ENCODE data around the gene OR6C75. TPM values are rescaled to one million over a fixed set of nuclear protein-coding genes. Genes with fewer than 3 reads are reported as not detected.
"Not testable (repeated sequence)": the region's sequence is repeated elsewhere in the genome, so short reads cannot be mapped to it uniquely, and the experiment has no call there.

OR6C75 gene
- not detected in 2 replicates for total RNA-seq (2014; rRNA removed; shearing (Covaris generic))

DNA sequence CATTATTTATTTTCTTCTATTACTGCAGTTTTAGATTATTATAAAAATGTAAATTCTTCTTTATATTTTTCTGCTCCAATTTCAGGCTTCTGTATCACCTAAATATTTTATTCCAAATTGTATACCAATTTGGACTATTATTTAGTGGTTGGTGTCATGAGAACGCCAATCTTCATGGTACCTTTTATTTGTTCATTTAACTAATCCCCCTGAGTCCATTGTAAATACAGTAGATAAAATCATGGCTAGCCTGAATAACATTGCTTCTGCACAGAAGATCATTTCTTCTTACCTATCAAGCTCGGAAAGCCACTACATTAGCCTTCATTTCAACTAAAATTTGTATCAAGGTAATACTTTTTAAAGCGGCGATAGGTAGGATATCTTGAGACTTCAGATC lies at the start of gene OR6C75:
OR6C75 (plus strand) TSS at position 301 of the 400 bp plus-strand sequence. CDS start 2,136 bp downstream, outside the sequence.
- no peak for DNase-seq (ENCODE audit: low spot score)

DNA sequence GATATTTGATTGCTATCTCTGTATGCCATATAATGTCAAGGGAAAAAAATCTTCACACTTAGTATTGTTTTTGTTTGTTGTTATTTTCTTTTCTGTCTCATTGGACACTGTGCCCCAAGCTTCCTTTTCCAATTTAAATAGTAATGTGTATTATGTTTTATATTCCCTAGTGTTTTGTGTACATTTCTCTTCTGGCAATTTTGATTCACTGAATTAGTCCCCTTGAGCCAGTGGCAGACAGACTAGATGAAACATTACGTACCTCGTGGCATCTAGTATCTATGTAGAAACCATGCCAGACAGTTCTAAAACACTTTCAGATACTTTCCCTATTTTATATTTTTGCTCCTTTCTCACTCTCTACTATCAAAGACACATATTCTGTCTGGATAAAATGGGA lies 48.7 kb upstream of the OR6C75 start, which contains the start of gene OR6C1:
OR6C1 (plus strand) TSS at position 301 of the 400 bp plus-strand sequence. CDS start 6,257 bp downstream, outside the sequence.
- DNase-seq (ENCODE audit: low spot score) = no peak

DNA sequence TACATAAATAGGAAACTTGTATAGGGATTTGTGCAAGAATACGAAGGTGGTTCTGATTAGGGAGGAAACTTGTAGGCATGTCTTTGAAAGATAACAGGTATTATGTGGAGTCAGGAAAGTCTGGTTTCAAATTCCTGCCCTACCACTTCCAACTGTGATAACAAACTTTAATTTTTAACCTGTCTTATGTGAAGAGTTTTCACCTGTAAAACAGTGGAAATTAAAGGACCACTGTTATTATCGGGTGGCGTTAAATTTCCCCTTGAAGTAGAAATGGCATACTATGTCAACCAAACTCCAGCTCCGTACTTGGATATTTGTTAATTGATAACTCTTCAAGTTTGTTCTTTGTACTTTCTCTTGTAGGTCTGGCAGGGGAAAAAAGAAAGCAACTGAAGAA lies 42.6 kb upstream of the OR6C75 start:
- DNase-seq (ENCODE audit: low spot score) = no peak

DNA sequence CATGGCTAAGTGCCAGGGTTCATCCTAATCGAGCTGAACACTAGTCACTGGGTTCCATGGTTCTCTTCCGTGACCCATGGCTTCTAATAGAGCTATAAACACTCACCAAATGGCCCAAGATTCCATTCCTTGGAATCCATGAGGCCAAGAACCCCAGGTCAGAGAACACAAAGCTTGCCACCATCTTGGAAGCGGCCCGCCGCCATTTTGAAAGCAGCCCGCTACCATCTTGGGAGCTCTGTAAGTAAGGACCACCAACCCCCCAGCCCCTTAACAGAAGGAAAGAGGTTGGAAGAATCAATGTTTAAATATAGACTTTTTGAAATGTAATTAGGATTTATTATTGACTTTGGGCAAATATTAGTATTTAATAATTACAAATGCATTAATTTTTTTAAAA lies 37.0 kb upstream of the OR6C75 start:
- not testable (repeated sequence) for DNase-seq (ENCODE audit: low spot score)

DNA sequence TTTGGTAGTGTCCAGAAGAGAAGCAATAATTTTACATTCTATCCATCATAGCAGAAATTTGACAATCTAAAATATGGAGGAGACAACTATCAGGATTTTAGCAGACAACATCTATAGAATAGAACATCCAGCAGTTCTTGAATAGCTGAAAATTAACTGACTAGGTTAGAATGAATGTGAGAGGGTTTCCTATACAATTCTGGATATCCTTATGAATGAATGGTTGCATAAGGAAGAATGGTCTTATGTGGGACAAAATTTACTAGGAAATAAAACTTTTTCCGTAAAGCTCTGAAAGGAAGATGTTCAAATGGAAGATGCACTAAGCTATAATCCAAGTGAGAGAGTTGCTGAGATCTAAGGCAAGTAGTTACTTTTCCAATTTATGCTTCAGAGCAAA lies 32.3 kb upstream of the OR6C75 start, which contains the start of gene OR6C3:
OR6C3 (plus strand) TSS at position 301 of the 400 bp plus-strand sequence. CDS start 955 bp downstream, outside the sequence.
- DNase-seq (ENCODE audit: low spot score) = no peak

DNA sequence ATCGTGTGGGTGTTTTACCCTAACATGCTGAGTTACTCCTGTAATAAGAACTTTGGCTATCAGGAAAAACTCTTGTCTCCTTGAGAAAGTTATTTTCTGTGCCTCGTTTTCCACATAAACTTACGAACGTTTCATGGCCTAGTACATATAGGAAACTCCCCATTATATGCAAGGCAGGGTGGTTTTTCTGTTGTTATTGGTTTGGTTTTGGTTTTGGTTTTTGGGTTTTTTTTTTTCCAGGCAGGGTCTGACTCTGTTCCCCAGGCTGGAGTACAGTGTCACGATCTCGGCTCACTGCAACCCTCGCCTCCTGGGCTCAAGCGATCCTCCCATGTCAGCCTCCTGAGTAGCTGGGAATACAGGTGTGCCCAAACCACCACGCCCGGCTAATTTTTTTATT lies 26.8 kb upstream of the OR6C75 start:
- DNase-seq (ENCODE audit: low spot score) = no peak

DNA sequence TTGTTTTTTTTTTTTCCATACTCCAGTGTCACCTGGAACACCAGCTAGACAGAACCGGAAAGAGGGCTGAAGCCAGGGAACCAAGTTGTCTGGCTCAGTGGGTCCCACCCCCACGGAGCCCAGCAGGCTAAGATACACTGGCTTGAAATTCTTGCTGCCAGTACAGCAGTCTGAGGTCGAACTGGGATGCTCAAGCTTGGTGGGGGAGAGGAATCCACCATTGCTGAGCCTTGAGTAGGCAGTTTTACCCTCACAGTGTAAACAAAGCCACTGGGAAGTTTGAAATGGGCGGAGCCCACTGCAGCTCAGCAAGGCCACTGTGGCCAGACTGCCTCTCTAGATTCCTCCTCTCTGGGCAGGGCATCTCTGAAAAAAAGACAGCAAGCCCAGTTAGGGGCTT lies 7.4 kb upstream of the OR6C75 start:
- not testable (repeated sequence) for DNase-seq (ENCODE audit: low spot score)

DNA sequence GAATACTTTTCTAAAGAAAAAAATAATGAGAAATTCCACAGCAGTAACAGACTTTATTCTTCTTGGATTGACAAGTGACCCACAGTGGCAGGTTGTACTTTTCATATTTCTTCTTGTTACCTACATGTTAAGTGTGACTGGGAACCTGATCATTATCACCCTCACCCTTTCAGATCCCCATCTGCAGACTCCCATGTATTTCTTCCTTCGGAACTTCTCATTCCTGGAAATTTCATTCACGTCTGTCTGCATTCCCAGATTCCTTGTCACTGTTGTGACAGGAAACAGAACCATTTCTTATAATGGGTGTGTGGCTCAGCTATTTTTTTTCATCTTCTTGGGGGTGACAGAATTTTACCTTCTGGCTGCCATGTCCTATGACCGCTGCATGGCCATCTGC lies 2.3 kb downstream of the OR6C75 start:
- DNase-seq (ENCODE audit: low spot score) = no peak

DNA sequence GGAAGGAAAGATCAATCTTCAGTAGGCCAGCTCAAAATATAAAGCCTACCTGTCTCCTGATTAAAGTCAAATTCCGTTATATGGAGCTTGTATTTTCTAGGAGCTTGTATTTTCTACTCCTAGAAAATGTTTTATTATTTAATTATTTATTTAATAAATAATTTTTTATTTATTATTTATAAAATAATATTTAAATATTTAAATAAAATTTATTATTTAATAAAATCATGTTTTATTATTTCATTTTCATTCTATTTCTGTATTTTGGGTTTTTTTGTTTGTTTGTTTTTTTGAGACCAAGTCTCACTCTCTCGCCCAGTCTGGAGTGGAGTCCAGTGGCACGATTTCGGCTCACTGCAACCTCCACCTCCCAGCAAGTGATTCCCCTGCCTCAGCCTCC lies 9.7 kb downstream of the OR6C75 start:
- DNase-seq (ENCODE audit: low spot score) = no peak

DNA sequence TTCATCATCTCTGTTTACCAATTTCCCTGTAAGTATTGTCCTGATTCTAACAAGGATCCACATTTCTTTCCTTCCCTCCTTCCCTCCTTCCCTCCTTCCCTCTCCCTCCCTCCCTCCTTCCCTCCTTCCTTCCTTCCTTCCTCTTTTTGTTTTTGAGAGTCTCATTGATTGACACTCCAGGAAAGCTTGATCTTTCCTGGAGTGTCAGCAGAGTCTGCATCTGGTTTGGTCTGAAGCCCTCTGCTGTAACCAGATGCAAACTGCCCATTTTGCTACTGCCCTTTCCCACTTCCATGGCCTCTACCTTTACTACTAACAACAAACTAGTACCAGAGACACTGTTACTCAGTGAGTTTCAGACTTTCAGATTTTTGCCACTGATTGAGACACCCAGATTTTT lies 23.1 kb downstream of the OR6C75 start:
- no peak for DNase-seq (ENCODE audit: low spot score)

DNA sequence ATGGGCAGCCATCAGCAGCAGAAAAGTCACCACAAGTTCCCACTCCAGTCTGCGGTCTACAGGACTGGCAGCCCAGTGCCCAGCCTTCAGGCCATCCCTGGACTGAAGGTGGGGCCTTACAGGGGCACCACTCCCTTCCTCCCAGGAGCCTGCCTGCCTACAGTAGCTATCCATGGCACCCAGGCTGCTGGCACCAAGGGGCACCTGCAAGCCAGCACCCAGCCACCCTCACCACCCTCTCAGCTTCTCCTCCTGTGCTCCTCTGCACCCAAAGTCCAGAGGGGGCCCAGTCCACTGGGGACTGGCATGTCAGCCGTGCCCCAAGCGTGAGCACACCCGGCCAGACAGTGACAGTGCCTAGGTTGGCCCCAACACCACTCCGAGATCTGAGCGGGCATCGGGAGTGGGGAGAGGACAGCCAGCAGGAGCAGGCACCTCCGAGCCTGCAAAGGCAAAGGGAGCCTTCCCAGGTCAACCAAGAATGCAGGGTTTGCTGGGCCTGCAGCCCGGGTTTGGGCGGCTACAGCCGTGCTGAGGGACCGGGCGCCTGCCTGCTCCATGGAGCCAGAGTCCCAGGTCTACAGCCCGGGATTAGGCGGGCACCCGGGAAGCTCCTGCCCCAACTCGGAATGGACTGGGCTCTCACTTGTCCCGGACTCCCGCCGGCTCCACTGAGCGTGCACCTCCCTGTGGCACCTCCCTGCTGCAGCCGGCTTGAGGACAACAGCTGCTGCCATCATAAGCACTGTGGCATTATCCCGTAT lies 29.4 kb downstream of the OR6C75 start:
- DNase-seq (ENCODE audit: low spot score) = no peak

DNA sequence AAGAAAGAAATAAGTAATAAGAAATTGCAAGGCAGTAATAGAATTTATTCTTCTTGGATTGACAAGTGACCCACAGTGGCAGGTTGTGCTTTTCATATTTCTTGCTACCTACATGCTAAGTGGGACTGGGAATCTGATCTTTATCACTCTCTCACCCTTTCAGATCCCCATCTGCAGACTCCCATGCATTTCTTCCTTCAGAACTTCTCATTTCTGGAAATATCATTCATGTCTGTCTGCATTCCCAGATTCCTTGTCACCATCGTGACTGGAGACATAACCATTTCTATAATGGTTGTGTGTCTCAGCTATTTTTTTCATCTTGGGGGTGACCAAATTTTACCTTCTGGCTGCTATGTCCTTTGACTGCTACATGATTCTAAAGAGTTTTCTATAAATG lies 33.6 kb downstream of the OR6C75 start:
- DNase-seq (ENCODE audit: low spot score) = no peak

DNA sequence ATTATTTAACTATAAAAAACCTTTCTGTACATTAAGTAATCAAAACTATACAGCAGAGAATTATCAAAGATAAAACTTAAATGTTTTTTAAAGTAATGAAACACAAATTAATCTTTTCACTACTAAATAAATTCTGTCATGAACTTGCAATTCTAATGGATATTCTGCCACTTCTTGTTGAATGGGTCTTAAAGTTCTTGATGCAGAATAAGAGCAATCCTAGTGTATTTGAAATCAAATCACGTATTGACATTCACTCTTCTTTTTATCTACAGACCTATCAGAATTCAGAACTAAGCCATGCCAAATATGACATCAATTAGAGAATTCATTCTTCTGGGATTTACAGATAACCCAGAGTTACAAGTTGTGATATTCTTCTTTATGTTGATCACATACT lies 37.5 kb downstream of the OR6C75 start, which contains the start of gene OR6C65:
OR6C65 (plus strand) TSS at position 301 of the 400 bp plus-strand sequence; CDS start at position 301, 0 bp downstream.
- DNase-seq (ENCODE audit: low spot score) = no peak

DNA sequence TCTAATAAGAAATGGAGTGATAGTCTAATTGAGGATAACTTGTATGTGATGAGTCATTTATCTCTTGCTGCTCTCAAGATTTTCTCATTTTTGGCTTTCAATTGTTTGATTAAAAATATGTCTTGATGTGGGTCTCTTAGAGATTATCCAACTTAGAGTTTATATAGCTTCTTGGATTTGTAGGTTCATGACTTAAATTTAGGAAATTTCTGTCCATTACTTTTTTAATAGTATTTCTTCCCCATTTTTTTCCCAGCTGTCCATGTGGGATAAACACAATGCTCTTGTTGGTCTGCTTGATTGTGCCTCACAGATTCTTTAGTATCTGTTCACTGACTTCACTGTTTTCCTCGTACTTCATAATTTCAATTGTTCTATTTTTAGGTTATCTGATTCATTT lies 45.1 kb downstream of the OR6C75 start:
- no peak for DNase-seq (ENCODE audit: low spot score)

DNA sequence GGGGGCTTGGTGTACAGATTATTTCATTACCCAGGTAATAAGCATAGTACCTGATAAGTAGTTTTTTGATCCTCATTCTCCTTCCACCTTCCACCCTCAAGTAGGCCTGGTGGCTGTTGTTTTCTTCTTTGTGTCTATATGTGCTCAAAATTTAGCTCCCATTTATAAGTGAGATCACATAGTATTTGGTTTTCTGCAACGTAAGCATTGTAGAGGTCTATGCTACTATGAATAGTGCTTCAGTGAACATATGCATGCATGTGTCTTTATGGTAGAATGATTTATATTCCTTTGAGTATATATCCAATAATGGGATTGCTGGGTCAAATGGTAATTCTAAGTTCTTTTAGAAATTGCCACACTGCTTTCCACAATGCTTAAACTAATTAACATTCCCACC lies 46.4 kb downstream of the OR6C75 start:
- not testable (repeated sequence) for DNase-seq (ENCODE audit: low spot score)

DNA sequence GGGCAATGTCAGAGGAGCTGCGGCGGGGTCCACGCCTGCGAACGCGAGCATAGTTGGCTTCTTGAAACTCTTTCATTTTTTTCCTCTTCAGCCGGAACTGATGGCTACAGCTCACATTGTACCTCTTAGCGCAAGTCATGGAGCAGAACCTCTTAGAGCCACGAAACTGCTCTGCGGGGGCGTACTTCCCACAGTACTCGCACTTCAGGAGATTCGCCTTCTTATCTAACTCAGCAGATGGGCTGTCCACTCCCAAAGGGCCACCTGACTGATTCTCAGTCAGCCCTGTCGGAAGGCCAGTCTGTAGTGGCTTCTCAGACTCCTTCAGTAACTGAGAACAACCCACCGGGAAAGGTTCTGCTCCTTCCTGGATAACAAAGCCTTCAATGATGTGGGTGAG lies 49.4 kb downstream of the OR6C75 start:
- DNase-seq (ENCODE audit: low spot score) = not testable (repeated sequence)

DNA sequence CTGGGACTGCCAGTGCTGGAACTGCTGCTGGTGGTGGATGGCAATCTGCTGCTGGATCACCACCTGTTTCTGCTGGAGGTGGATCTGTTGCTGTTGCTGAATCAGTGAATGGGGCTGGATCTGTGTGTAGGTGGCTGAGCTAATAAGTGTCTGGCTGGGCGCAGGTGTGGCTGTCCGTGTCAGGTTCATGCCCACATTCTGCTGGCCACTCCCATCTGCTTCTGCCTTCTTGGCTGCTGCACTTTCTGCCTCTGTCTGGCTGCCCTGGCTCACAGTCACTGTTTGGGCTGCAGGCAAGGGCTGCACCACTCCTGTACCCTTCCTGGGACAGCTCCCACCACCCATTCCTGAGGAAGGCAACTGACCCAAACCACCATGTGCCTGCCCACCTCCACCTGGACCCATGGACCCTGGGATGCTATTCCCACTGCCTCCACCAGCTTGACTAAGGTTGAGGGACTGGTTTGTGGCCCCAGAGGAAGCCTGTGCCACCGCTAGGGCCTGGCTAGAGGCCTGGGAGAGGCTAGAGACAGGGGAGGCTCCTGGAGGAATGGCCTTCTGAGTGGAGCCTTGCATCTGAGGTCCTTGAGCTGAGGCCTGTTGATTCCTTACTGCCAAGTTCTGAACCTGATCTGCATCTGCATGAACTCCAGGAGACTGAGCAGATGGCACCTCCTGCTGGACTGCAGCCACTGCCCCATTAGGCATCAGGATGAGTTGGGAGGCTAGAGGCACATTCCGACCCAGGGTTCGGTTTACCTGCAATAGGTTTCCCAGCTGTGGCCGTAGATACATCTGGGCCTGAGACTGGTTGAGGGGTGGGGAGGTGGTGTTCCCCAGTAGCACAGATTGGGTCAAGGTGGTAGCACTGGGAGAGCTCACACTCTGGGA lies 51.0 kb downstream of the OR6C75 start:
- DNase-seq (ENCODE audit: low spot score) = not testable (repeated sequence)

DNA sequence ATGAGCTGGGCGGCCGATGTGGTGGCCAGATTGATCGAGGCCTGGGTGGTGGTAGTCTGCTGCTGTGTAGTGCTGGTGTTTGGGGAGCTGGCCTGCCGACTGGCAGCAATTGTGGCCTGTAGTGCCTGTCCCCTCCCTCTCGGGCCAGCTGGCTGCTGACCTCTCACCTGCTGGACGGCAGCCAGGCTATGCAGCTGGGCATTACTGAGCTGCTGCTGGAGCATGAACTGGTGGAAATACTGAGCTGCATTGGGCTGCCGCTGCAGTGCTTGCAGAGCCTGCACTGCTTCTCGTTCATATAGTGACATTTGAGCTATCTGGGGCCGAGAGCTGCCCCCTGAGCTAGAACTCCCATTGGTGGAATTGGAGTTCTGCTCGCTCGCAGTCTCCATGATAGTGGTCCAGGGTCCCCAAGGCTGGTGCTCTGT lies 51.6 kb downstream of the OR6C75 start:
- DNase-seq (ENCODE audit: low spot score) = not testable (repeated sequence)

DNA sequence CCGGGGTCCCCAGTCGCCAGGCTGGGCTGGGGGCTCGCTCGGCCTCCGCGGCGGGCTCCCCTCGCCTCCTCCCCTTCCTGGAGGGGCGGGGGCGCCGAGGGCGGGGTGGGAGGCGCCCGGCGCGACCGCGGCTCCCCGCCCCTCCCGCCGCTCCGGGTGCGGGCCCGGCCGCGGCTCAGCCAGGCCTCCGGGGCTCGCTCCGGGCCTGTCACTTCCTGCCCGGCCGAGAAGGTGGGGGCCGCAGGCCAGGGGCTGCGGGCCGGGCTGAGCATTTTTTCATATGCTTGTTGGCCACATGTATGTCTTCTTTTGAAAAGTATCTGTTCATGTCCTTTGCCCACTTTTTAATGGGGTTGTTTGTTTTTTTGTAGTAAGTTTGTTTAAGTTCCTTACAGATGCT lies 52.1 kb downstream of the OR6C75 start:
- not testable (repeated sequence) for DNase-seq (ENCODE audit: low spot score)

DNA sequence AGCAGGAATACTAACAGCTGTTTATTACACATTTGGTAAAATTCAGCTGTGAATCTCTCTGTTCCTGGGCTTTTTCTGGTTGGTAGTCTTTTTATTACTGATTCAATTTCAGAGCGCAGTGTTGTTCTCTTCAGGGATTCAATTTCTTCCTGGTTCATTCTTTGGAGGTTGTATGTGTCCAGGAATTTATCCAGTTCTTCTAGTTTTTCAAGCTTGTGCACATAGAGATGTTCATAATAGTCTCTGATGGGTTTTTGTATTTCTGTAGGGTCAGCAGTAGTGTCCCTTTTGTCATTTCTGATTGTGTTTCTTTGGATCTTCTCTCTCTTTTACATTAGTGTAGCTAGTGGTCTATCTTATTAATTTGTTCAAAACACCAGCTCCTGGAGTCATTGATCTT lies 54.2 kb downstream of the OR6C75 start:
- no peak for DNase-seq (ENCODE audit: low spot score)
